HCT116 (cell line): ENCODE data around the gene TAF6L. TPM values are rescaled to one million over a fixed set of nuclear protein-coding genes. Genes with fewer than 3 reads are reported as not detected.

Experiments
- CTCF ChIP-seq, 3 experiments: fragments of 200-600 bp in 1 of 3; sonication (generic) in 1 of 3; IDR thresholded peaks in 2 of 3; conservative IDR thresholded peaks in 1 of 3; 2 replicates each; pipeline ENCODE4 v1.5.1; 2012 to 2017; ENCODE audit warnings: low read depth in 2 of 3, low read length in 2 of 3, antibody characterized with exemption in 1 of 3, borderline replicate concordance in 1 of 3, control low read depth in 1 of 3, mild to moderate bottlenecking in 1 of 3, mixed read lengths in 1 of 3, mixed run types in 1 of 3, moderate library complexity in 1 of 3; ENCODE audit not compliant: insufficient read depth in 1 of 3
- YY1 ChIP-seq: IDR thresholded peaks from 2 replicates; pipeline ENCODE4 v1.6.1; 2011; ENCODE audit warnings: low read length, low read depth, moderate library complexity, mild to moderate bottlenecking; ENCODE audit not compliant: insufficient replicate concordance; ENCODE audit errors: extremely low read depth
- microRNA-seq: library from miRNA; unstranded; fragments of <30 nt; microRNA quantifications from one replicate; pipeline ENCODE4, GENCODE V29; 2016; ENCODE audit warnings: borderline number of aligned reads
- total RNA-seq: library from RNA; stranded (reverse); gene quantifications from one replicate; pipeline ENCODE4 v1.2.1, GENCODE V29; 2021; ENCODE audit not compliant: unreplicated experiment

Gene TAF6L
- total RNA-seq, 1 experiment from 2014 or later, result 24.2 TPM

GRCh38 chr11:62835336-62835735 is 64.1 kb downstream of the TAF6L start (continued):
- TF ChIP-seq CTCF (IDR thresholded peaks at IDR 0.05 in 2 of 3, conservative IDR thresholded peaks at IDR 0.05 in 1 of 3; ENCODE audit: borderline replicate concordance in 1 of 3, insufficient read depth in 1 of 3, low read depth in 2 of 3, low read length in 2 of 3) (no peak), YY1 (no peak)

Small RNA genes within 50 kb of the gene (microRNA-seq; reads per million reads assigned to microRNA genes)
- 1.2 reads per million for gene MIR6514
- not detected for gene MIR6748

Other genes starting within 250 kb of the TAF6L start
- 239 TPM for gene AHNAK, start 224.6 kb upstream of the TAF6L start, total RNA-seq
- 1,901 TPM for gene EEF1G, start 197.5 kb upstream of the TAF6L start, total RNA-seq
- gene TUT1, start 179.9 kb upstream of the TAF6L start, total RNA-seq, result 49.0 TPM
- 98.9 TPM for gene MTA2, start 169.5 kb upstream of the TAF6L start, total RNA-seq
- gene EML3, start 158.6 kb upstream of the TAF6L start, total RNA-seq, result 124 TPM
- 2.7 TPM for gene ROM1, start 158.1 kb upstream of the TAF6L start, total RNA-seq
- 51.2 TPM for gene B3GAT3, start 149.4 kb upstream of the TAF6L start, total RNA-seq
- 410 TPM for gene GANAB, start 124.8 kb upstream of the TAF6L start, total RNA-seq
- 29.1 TPM for gene INTS5, start 118.1 kb upstream of the TAF6L start, total RNA-seq
- 121 TPM for gene C11orf98, start 106.2 kb upstream of the TAF6L start, total RNA-seq
- 63.5 TPM for gene CSKMT, start 106.1 kb upstream of the TAF6L start, total RNA-seq
- 17.9 TPM for gene UQCC3, start 99.7 kb upstream of the TAF6L start, total RNA-seq
- 14.7 TPM for gene LBHD1, start 99.1 kb upstream of the TAF6L start, total RNA-seq
- gene UBXN1, start 92.3 kb upstream of the TAF6L start, total RNA-seq, result 94.2 TPM
- 0.71 TPM for gene LRRN4CL, start 81.9 kb upstream of the TAF6L start, total RNA-seq
- 62.0 TPM for gene BSCL2, start 64.0 kb upstream of the TAF6L start, total RNA-seq
- gene GNG3, start 63.7 kb upstream of the TAF6L start, total RNA-seq, result not detected
- 45.8 TPM for gene HNRNPUL2, start 43.9 kb upstream of the TAF6L start, total RNA-seq
- 33.3 TPM for gene TTC9C, start 42.9 kb upstream of the TAF6L start, total RNA-seq
- 11.3 TPM for gene ZBTB3, start 17.2 kb upstream of the TAF6L start, total RNA-seq
- gene POLR2G, start 9.8 kb upstream of the TAF6L start, total RNA-seq, result 109 TPM
- gene TMEM179B, start 16.0 kb downstream of the TAF6L start, total RNA-seq, result 51.6 TPM
- 18.4 TPM for gene TMEM223, start 20.6 kb downstream of the TAF6L start, total RNA-seq
- gene NXF1, start 34.0 kb downstream of the TAF6L start, total RNA-seq, result 55.5 TPM
- gene STX5, start 60.7 kb downstream of the TAF6L start, total RNA-seq, result 29.5 TPM
- gene TEX54, start 61.4 kb downstream of the TAF6L start, total RNA-seq, result not detected
- 111 TPM for gene WDR74, start 68.2 kb downstream of the TAF6L start, total RNA-seq
- gene SLC3A2, start 109.5 kb downstream of the TAF6L start, total RNA-seq, result 418 TPM
- 0.10 TPM for gene CHRM1, start 150.0 kb downstream of the TAF6L start, total RNA-seq
- not detected for gene SLC22A6, start 213.6 kb downstream of the TAF6L start, total RNA-seq
- not detected for gene SLC22A8, start 244.4 kb downstream of the TAF6L start, total RNA-seq